HTR-8/SVneo (cell line): Measurements from ENCODE around the gene RAB1B.
"Not testable (repeated sequence)": the region's sequence is repeated elsewhere in the genome, so short reads cannot be mapped to it uniquely, and the experiment has no call there.

Experiments used
- DNase-seq: peaks from one replicate; pipeline ENCODE4 v3.0.0; 2011; ENCODE audit warnings: low spot score, mixed read lengths; ENCODE audit not compliant: insufficient read length
- FAIRE-seq: peaks from 2 replicates; lab custom pipeline; 2011; peaks lifted over from hg19 to GRCh38; lab: Jason Lieb, UNC

Gene RAB1B

DNA sequence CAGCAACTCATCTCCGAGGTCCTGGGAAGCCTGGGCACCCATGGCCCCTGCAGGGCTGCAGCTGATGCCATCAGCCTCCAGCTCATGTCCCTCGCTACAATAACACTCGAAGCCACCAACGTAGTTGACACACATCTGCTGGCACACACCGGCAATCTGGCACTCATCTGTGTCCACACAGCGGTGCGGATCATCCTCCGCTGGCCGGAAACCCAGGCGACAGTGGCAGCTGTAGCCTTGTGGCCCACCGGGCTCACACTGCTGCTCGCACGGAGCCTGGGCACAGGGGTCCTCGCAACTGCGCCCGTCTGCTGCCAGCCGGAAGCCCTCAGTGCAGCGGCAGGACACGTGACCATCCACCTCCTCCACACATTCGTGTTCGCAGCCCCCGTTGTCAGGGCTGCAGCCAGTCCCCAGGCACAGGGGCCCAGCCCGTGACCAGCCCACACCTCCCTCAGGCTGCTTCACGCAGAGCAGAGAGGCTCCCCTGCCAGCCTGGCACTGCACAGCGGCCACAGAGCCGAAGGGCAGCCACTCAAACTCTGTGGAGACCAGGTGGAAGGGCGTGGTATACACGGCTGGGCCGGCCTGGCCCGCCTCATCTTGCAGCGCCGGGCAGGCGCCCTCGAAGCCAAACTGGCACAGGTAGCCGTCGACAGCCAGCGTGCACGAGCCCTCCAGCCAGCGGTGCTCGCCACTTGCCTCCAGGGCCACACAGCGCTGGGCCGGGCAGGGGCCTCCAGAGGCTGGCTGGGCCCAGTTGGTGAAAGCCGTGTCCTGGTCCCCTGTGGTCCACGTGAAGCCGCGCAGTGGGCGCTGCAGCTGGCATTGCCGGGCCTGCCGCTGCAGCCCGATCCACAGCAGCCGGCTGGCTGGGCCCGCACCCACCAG is 47.7 kb downstream of the RAB1B start:
- peak; percentile 93 for FAIRE-seq
- no peak for DNase-seq

DNA sequence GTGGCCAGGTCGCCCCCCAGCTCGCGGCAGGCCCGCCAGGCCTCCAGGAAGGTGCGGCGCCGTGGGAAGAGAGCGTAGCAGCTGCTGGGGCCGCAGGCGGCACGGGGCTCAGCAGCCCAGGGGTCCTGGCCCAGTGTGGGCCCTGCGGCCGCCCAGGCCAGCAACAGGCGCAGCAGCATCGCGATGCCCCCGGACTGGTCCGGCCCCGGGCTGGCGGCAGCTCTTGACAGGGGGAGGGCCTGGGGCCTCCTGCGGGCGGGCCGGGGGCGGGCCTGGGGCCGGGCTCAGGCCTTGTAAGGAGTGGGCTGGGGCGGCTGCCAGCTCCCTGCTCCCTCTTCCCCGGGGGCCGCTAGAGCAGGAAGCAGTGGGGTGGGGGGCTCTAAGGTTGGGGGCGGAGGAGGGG is 48.4 kb downstream of the RAB1B start, which contains the start of gene CD248:
Gene CD248, minus strand, starts transcription at position 196 of the 403 bp plus-strand sequence. Its CDS starts 17 bp downstream, at position 179.
- FAIRE-seq (no peak), DNase-seq (no peak)

DNA sequence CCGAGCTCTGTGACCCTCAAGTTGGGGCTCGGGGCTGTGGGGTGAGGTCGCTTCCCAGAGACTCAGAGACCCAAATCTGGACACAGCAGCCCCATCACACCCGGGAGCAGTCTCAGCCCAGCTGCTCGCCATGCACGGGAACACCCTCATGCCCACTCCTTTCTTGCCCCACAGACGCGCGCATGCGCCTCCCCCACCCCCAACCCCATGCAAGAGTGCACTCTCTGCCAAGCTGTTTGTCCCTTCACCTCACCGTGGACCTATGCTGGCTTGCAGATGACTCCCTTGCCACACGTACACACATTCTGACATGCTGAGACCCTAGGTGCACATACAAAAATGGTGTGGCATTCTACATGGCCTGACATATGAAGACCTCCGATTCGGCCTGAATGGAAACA is 48.9 kb downstream of the RAB1B start:
- no peak for DNase-seq
- peak; percentile 93 for FAIRE-seq

DNA sequence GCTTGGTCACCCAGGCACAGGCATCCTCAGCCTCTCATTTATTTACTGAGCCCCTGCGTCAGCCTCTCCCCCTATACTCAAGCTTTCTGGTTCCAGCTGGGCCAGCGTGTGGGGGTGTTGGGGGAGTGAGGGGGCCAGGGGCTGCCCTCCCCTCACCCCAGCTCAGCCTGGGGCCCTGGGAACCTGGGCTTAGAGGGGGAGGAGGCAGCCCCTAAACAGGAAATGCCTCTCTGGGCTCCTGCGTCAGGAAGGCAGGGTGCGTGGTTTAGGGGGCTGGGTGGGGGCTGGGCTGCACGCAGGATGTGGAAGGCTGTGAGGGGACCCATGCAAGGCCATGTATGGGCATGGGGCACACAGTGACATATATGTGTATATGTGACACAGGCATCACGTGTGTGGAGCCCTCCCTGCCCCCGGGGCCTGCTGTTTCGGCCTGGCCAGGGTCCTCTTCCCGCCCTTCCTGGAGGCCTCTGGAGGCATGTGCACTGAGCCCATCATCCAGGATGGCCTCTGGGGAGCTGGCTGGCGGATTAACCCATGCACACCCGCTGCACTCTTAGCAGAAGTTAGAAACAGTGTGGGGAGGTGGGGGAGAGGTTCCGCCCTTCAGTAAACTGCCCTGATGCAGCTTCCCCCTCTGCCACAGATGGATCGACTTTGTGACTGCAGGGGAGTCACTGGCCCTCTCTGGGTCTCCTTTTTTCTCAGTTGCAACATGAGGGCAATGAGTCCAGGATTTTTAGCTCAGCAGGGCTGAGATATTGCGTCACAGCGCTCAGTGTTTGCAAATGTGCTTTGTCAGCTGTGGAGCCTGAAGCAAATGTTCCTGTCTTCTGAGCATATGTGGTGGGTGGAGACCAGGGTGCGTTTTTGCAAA is 49.5 kb downstream of the RAB1B start:
- DNase-seq (no peak), FAIRE-seq (peak; percentile 97)

DNA sequence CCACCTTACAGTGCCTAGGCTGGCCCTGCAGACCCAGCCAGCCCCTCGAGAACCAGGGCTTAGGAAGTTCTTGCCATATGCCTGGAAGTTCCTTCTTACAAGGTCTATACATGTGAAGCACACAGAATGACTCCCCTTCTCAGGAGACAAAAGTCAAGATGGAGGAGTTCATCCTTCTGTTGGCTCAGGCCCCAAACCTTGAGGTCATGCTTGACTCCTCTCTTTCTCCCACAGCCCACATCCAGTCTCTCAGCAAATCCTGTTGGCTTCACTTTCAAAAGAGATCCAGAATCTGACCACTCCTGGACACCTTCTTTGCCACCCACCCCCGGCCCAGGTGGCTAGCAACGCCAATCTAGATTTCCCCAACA is 50.1 kb downstream of the RAB1B start:
- DNase-seq: no peak

DNA sequence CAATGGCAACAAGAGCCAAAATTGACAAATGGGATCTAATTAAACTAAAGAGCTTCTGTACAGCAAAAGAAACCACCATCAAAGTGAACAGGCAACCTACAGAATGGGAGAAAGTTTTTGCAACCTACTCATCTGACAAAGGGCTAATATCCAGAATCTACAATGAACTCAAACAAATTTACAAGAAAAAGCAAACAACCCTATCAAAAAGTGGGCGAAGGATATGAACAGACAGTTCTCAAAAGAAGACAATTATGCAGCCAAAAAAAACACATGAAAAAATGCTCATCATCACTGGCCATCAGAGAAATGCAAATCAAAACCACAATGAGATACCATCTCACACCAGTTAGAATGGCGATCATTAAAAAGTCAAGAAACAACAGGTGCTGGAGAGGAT is 51.9 kb downstream of the RAB1B start:
- not testable (repeated sequence) for FAIRE-seq, DNase-seq

More for the DNA sequence above, 50.1 kb downstream of the RAB1B start:
- FAIRE-seq: no peak

DNA sequence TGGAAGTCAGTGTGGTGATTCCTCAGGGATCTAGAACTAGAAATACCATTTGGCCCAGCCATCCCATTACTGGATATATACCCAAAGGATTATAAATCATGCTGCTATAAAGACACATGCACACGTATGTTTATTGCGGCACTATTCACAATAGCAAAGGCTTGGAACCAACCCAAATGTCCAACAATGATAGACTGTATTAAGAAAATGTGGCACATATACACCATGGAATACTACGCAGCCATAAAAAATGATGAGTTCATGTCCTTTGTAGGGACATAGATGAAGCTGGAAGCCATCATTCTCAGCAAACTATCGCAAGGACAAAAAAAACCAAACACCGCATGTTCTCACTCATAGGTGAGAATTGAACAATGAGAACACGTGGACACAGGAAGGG is 52.3 kb downstream of the RAB1B start:
- FAIRE-seq, DNase-seq: not testable (repeated sequence)

DNA sequence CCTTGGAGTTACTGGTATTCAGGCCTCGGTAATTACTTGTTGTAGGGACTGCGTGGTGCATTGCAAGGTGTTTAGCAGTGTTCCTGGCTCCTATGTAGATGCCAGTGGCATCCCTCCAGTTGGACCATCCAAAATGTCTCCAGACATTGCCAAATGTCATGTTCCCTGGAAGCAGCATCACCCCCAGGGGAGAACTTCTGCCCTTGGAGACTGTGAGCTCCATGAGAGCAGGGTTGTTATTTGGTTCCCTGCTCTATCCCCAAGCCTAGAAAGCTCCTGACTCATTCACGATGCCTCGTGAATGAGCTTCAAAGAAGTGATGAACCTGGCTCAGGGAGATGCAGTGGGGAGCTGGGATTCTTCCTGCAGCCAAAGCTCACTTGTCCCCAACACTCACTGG is 53.2 kb downstream of the RAB1B start:
- DNase-seq (no peak), FAIRE-seq (peak; percentile 44)

DNA sequence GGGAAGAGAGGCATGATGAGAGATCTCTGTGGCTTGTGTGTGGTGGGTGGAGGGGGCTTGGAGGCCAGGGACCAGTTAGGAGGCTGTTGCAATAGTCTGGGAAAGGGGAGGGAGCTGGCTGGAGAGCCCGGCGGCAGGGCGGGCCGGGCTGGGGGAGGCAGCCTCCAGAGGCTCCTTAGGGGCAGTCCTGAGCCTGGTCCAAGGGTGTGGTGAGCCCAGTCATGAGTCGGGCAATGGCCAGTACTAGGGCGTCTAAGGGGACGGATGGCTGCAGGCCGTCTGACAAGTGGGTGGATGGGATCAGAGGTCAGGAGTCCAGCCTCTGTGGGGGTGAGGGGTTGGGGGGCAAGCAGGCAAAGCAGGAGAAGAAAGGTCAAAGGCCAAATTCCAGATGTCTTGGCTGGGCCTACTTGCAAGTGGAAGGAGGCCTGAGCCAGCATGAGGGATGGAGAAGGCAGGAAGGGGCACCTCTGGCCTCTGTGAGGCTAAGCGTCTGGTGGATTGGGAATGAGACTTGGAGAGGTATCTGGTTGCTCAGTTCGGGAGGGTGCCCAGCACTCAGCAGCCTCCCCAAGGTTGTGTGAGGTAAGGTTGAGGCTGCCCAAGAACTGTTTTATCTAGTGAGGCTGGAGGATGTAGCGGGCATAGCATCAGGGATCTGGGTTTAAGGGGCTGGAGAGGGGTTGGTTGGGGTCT is 54.4 kb downstream of the RAB1B start:
- DNase-seq (no peak), FAIRE-seq (no peak)

DNA sequence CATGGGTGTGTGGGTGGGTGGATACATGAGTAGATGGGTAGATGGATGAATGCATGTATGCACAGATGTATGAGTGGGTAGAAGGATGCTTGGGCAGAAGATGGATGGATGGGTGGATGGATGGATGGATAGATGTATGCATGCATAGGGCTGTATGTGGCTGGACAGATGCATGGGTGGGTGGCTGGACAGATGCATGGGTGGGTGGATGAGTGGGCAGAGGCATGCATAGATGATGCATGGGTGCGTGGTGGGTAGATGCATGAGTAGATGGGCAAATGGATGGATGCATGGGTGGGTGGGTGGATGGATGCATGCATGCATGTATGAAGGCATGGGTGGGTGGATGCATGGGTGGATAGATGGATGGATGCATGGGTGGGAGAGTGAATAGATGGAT is 55.2 kb downstream of the RAB1B start:
- DNase-seq (no peak), FAIRE-seq (no peak)

DNA sequence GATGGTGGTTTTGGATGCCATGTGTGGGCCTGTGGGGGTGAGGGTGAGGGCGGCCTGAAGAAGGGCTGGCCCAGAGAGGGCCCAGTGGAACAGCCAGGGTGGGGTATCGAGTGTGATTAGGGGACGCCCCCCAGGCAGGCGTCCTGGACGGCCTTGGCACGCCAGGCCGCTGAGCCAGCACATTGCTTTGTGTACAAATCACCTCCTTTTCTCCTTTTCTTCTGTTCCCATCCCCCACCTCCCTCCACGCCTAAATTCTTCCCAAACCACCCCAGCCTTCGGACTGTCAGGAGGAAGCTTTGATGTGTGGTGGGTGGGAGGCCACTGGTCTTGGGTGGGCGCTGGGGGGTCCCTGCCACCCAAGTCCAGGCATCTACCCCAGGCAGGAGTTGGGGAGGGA is 56.2 kb downstream of the RAB1B start:
- FAIRE-seq (no peak), DNase-seq (no peak)

DNA sequence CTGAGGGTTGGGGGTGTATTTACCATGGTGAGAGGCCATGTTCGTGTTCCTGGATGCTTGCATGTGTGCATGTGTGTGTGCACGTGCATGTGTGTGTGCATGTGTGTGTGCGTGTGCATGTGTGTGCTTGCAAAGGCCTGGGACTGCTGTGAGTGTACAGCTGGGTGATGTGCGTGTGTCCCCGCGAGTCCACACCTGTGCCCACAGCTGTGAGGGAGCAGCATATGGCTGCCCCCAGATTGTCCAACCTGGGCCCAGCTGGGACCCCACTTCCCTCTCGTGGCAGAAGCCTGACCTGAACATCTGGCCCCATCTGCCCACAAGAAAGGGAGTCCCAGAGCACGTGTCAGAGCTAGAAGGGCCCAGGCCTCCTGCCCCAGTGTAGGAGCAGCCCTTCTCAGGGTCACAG is 56.8 kb downstream of the RAB1B start:
- DNase-seq (no peak), FAIRE-seq (no peak)

DNA sequence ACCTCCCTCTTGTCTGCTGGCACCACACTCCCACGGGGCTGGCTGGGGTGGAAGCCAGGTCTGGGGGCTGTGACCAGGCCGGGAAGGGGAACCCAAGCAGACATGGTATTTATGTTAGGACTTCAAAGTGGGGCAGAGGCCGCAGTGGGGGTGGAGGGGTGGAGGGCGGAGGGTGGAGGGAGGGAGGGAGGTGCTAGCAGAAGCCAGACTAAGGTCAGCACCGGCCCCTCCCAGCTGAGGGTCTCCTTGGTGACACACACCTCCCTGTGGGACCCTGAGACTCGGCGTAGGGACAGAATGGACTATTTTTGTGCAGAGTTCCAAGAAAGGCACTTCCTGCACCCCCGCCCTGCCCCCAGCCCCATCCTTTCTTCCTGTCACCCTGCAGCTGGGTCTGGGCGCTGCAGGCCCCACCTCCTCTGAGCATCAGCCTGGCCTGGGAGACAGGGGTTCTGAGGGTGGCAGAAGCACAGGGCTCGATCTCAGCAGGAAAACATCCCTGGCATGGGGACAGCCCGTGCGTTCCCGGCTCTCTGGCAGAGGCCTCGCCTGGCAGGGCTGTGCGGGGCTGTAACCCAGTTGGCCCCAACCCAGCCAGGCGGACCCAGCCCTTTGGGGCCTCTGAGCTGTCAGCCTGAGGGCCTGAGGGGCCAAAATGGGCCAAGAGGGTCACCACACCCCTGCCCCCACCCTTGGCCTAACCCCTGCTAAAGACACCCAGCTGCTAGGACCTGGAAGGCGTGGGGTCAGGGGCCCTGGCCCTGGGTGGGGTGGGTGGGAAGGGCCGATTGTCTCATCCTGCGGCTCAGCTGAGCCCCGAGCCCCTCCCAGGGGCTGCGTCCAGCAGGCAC is 58.0 kb downstream of the RAB1B start:
- DNase-seq (no peak), FAIRE-seq (no peak)
